Measurements from ENCODE around the gene BORCS6.

DNA sequence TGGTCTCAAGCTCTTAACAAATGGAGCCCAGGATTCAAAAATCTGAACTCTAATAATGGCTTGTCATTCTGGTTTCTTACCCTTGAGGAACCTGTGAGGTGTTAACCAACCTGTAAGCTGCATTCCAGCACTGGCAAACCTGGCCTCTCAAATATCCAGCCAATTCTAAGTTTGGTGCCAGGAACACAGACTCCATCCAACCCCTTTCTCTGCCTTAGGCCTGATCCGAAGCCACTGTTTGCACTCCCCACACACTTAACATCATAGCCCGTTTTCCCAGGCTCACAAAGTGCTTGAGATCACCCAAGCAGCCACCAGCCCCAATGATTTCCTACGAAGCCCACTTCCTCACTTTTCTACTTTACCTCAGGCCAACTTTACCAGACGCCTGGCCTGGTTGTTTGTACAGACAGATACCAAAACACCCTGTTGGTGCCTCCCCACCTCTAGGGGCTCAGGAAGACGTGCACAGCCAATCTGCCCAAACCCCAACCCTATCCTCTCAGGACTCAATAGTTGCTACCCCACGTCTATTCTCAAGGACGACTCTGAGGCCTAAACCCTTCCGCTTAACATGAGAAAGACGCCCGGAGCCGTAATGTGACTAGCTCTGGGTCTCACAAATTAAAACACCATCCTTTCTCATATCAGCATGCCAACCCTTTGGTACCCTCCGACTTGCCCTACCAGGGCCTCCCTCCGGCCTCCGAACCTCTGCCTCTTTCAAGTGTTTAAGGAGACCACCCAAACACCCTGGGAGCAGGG, 34.6 kb downstream of the BORCS6 start:
- TF ChIP-seq, protein P1, sequence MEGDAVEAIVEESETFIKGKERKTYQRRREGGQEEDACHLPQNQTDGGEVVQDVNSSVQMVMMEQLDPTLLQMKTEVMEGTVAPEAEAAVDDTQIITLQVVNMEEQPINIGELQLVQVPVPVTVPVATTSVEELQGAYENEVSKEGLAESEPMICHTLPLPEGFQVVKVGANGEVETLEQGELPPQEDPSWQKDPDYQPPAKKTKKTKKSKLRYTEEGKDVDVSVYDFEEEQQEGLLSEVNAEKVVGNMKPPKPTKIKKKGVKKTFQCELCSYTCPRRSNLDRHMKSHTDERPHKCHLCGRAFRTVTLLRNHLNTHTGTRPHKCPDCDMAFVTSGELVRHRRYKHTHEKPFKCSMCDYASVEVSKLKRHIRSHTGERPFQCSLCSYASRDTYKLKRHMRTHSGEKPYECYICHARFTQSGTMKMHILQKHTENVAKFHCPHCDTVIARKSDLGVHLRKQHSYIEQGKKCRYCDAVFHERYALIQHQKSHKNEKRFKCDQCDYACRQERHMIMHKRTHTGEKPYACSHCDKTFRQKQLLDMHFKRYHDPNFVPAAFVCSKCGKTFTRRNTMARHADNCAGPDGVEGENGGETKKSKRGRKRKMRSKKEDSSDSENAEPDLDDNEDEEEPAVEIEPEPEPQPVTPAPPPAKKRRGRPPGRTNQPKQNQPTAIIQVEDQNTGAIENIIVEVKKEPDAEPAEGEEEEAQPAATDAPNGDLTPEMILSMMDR (IDR thresholded peaks at IDR 0.05; ENCODE audit: low read depth, low read length, poor library complexity, severe bottlenecking) = no peak
- no peak for TF ChIP-seq EZH2phosphoT487 (IDR thresholded peaks at IDR 0.05; ENCODE audit: borderline replicate concordance, low read length)
